ENCODE results near the gene RIOK2. TPM values are rescaled to one million over a fixed set of nuclear protein-coding genes. Genes with fewer than 3 reads are reported as not detected.

Gene RIOK2
- total and polyA plus RNA-seq, 2 of the 8 experiments (the other 6 are each of a cell fraction or from before 2014, with no cell fraction given), result 5.4 to 35.0 TPM

DNA sequence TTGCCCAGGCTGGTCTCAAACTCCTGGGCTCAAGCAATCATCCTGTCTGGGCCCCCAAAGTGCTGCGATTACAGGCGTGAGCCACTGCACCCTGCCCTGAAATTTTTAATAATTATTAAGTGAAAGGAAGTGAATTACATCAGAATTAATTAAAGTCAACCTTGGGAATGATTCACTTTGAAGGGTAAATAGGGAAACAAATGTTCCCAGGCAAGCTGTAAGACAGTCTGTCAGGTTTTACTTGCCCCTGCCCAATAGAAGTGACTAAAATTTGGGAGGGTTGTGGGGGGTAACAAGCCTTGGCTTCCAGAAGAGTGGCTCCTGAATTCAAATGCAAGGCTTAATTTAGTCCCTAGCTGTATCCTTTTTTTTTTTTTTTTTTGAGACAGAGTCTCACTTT is 39.3 kb downstream of the RIOK2 start:
- Histone ChIP-seq H3K79me2 (ENCODE audit: control insufficient read depth in 1 of 2, insufficient read depth in 2 of 2, low read length in 2 of 2) (no peaks in the 10 kb centered on the region), H3K18ac (ENCODE audit: extremely low read depth, low read length) (no peak overlapping the region)
- FAIRE-seq, result no peak
- no peak for TF ChIP-seq CHD1 (IDR thresholded peaks at IDR 0.05; ENCODE audit: low read depth, low read length)
- no peak for TF ChIP-seq EZH2 (IDR thresholded peaks at IDR 0.05; ENCODE audit: low read depth, low read length, severe bottlenecking)
- TF ChIP-seq KDM1A (IDR thresholded peaks at IDR 0.05; ENCODE audit: borderline replicate concordance, low read length), result no peak
- no peak for TF ChIP-seq SP4 (IDR thresholded peaks at IDR 0.05; ENCODE audit: low read length)
- no peak for TF ChIP-seq KDM4A (IDR thresholded peaks at IDR 0.05; ENCODE audit: low read depth, low read length, severe bottlenecking)
- TF ChIP-seq POU5F1 (IDR thresholded peaks at IDR 0.05; ENCODE audit: low read depth, low read length), result no peak
- no peak for TF ChIP-seq SUZ12 (IDR thresholded peaks at IDR 0.05; ENCODE audit: low read length)

More for the DNA sequence above, 39.3 kb downstream of the RIOK2 start:
- WGBS, 2 experiments (ENCODE audit: extremely low coverage in 1 of 2, insufficient coverage in 1 of 2, insufficient read length in 1 of 2, insufficient replicate concordance in 2 of 2, low coverage in 1 of 2, low lambda C conversion rate in 2 of 2, missing lambda C conversion rate in 1 of 2), result 100% methylated on average over 2 of the region's 2 CpGs; no CpG with 5 or more reads in 1 of the 2 experiments
- CTCF ChIA-PET (ENCODE audit: partially characterized antibody), result interaction anchor here (0.5 to 9.4 kb wide), 16 partner anchors 10 to 324 kb away, joined by 3 to 160 read pairs (median 12); no protein-coding TSS in a partner anchor
- POLR2A ChIA-PET (ENCODE audit: partially characterized antibody), result interaction anchor here (0.6 kb wide), 1 partner anchor 1796 kb away, joined by 4 read pairs; no protein-coding TSS in a partner anchor
- H2BK12ac ChIP-seq (ENCODE audit: low read depth, low read length), result no peak overlapping the region
- H3K4me3 ChIP-seq (ENCODE audit: extremely low read depth in 1 of 4, insufficient read depth in 2 of 4, low read depth in 3 of 4, low read length in 4 of 4), result no peak overlapping the region
- no peak overlapping the region for H4K91ac ChIP-seq (replicated peaks; ENCODE audit: insufficient read length, low read length)
- DNase-seq (ENCODE audit: low read depth in 1 of 2, low spot score in 2 of 2), result no peak
- no peak overlapping the region for H2BK20ac ChIP-seq (ENCODE audit: low read length)
- H3K4me1 ChIP-seq (replicated peaks in 1 of 4; ENCODE audit: control insufficient read depth in 3 of 4, insufficient read depth in 4 of 4, low read length in 3 of 4), result peaks cover 0 to 6% (median 2%) of the 10 kb centered on the region in 4 experiments; a peak in 4 of 7 replicates
- H2BK15ac ChIP-seq (ENCODE audit: low read length), result no peak overlapping the region
- no peaks in the 10 kb centered on the region for H3K9me3 ChIP-seq (ENCODE audit: insufficient read depth in 2 of 2, low read depth in 1 of 2, low read length in 1 of 2)
- H3K27ac ChIP-seq (ENCODE audit: low read depth, low read length), result no peak overlapping the region
- H4K5ac ChIP-seq (ENCODE audit: insufficient read length, low read depth, low read length), result no peak overlapping the region
- no peak overlapping the region for H3K14ac ChIP-seq (ENCODE audit: insufficient read length)
- H2BK5ac ChIP-seq (ENCODE audit: low read depth, low read length), result no peak overlapping the region
- no peaks in the 10 kb centered on the region for H3K23me2 ChIP-seq (ENCODE audit: low read depth, low read length)
- no peak overlapping the region for H3K4ac ChIP-seq (replicated peaks; ENCODE audit: insufficient read length, low read depth, low read length)
- no peaks in the 10 kb centered on the region for H3K79me1 ChIP-seq (ENCODE audit: low read depth, low read length)
- H2BK120ac ChIP-seq (replicated peaks; ENCODE audit: low read depth, low read length), result no peak overlapping the region
- no peak overlapping the region for H3K23ac ChIP-seq (ENCODE audit: insufficient read length)
- no peak overlapping the region for H4K8ac ChIP-seq (ENCODE audit: extremely low read depth, insufficient read depth, low read length)
- no peak overlapping the region for H2AFZ ChIP-seq (ENCODE audit: low read length)
- H3K4me2 ChIP-seq (ENCODE audit: insufficient read depth in 1 of 2, low read depth in 2 of 2, low read length in 2 of 2), result no peak overlapping the region
- H3K27me3 ChIP-seq (replicated peaks in 1 of 4; ENCODE audit: control insufficient read depth in 3 of 4, extremely low read depth in 1 of 4, insufficient read depth in 3 of 4, low read length in 3 of 4), result no peaks in the 10 kb centered on the region
- no peaks in the 10 kb centered on the region for H4K20me1 ChIP-seq (replicated peaks in 1 of 2; ENCODE audit: control insufficient read depth in 1 of 2, insufficient read depth in 2 of 2, low read length in 2 of 2)
- H3K9ac ChIP-seq (replicated peaks in 1 of 4; ENCODE audit: extremely low read depth in 1 of 4, low read depth in 3 of 4, low read length in 3 of 4), result no peak overlapping the region
- H3K36me3 ChIP-seq (ENCODE audit: control insufficient read depth in 2 of 4, insufficient read depth in 4 of 4, low read length in 3 of 4), result no peaks in the 10 kb centered on the region
- H3K56ac ChIP-seq (replicated peaks; ENCODE audit: insufficient read length, low read depth, low read length), result no peak overlapping the region
- no peak overlapping the region for H2AK5ac ChIP-seq (ENCODE audit: low read depth, low read length)
